ENCODE results near the gene R3HDM4.

Gene R3HDM4

DNA sequence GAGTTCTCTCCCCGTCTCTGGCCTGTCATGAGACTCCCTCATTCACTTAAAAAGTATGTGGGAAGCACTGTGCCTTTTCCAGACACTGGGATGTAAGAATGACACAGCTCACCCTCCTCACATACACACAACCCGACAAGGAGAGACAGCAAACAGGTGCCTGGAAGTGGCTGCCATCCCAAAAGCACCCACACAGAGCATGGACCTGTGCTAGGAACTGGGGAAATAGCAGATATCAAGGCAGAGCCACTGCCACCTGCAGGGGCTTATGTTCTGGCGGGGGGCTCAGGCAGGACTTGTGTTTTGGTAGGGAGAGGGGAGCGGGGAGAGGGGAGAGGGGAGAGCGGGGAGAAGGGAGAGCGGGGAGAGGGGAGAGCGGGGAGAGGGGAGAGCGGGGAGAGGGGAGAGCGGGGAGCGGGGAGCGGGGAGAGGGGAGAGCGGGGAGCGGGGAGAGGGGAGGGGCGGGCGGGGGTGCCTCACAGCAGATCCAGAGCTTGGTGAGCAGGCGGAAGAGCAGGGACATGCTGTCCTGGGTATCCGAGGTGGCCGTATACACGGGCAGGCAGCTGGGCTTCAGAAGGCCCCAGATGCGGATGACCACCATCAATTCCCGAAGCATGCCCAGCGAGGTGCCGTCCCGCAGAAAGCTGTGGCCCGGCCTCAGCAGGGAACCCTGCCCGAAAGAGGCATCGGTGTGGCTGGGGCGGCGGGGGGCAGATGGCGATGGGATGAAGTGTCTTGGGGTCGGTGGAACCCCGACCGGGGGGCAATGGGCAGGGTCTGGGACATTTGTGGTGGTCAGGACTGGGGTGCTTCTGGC lies 41.4 kb downstream of the R3HDM4 start:
- no peak for DNase-seq (ENCODE audit: low spot score)
- TF ChIP-seq, protein P1, sequence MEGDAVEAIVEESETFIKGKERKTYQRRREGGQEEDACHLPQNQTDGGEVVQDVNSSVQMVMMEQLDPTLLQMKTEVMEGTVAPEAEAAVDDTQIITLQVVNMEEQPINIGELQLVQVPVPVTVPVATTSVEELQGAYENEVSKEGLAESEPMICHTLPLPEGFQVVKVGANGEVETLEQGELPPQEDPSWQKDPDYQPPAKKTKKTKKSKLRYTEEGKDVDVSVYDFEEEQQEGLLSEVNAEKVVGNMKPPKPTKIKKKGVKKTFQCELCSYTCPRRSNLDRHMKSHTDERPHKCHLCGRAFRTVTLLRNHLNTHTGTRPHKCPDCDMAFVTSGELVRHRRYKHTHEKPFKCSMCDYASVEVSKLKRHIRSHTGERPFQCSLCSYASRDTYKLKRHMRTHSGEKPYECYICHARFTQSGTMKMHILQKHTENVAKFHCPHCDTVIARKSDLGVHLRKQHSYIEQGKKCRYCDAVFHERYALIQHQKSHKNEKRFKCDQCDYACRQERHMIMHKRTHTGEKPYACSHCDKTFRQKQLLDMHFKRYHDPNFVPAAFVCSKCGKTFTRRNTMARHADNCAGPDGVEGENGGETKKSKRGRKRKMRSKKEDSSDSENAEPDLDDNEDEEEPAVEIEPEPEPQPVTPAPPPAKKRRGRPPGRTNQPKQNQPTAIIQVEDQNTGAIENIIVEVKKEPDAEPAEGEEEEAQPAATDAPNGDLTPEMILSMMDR (IDR thresholded peaks at IDR 0.05; ENCODE audit: extremely low read depth, missing control alignments), result no peak

DNA sequence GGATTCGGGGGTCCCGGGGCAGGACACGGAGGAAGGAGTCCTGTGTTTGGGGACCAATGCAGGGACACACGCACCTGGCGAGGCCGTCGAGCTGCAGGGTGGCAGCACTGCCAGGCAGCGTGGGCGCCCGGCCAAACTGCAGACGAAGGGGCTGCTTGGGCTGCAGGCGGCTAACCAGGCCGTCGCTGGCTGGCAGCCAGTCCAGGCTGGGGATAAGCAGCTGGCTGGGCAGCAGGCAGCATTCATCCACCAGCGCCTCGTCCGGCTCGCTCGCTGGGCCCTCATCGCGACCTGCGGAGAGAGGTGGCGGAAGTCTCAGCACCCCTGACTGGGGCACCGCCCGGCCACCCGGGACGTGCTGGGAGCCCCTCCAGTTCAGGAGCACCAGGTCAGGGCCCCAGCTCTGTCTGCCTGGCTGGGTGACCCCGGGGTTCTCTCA lies 42.0 kb downstream of the R3HDM4 start:
- TF ChIP-seq, protein P1 (IDR thresholded peaks at IDR 0.05; ENCODE audit: extremely low read depth, missing control alignments), result no peak
- DNase-seq (ENCODE audit: low spot score), result no peak

DNA sequence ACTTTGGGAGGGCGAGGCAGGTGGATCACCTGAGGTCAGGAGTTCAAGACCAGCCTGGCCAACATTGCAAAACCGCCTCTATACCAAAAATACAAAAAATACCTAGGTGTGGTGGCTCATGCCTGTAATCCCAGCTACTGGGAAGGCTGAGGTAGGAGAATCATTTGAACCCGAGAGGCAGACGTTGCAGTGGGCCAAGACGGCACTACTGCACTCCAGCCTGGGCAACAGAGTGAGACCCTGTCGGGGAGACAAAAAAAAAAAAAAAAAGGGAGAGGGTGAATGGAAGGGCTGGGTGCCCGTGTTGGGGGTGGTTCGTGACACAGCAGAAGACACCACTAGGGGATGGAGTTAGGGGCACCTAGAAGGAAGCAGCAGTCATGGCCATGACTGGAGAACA lies 42.7 kb downstream of the R3HDM4 start:
- TF ChIP-seq, protein P1 (IDR thresholded peaks at IDR 0.05; ENCODE audit: extremely low read depth, missing control alignments), result no peak
- no peak for DNase-seq (ENCODE audit: low spot score)

DNA sequence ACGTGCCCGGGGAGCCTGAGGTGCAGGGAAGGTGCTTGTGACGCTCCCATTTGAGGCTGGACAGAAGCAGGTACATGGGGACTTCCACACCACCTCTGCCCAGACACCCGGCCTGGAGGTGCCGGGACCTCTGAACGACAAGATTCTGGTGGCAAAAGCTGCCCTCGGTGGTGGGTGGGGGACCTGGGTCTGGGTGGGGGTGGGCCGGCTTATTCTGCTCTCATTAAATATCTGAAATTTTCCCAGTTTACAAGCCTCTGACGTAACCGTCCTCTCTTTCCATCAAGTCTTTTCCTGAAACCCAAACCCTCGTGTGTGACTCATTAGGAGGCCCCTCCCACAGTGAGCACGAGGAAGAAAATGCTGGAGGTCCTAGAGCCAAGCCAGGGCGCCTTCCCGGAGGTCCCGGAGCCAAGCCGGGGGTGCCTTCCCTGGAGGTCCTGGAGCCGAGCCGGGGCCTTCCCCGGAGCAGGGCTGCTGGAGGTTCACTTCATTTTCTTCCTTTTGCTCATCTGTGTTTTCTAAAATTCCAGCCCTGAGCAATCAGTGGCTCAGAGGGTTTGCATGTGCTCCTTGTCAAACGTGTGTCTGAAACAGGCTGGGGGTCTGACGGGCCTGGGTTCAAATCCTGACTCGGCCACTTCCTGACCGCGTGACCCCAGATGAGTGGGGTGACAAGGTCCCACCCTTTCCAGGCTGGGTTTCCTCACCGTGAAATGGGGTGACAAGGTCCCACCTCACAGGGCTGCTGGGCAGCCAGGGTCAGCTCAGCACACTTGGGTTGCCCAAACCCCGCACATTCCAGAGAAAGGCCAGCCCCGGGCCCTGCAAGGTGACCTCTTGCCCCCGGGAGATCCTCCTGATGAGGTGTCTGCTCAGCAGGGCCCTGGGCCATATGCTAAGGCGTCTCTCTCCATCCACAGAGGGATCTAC lies 43.5 kb downstream of the R3HDM4 start:
- TF ChIP-seq, protein P1 (IDR thresholded peaks at IDR 0.05; ENCODE audit: extremely low read depth, missing control alignments), result no peak
- no peak for DNase-seq (ENCODE audit: low spot score)

DNA sequence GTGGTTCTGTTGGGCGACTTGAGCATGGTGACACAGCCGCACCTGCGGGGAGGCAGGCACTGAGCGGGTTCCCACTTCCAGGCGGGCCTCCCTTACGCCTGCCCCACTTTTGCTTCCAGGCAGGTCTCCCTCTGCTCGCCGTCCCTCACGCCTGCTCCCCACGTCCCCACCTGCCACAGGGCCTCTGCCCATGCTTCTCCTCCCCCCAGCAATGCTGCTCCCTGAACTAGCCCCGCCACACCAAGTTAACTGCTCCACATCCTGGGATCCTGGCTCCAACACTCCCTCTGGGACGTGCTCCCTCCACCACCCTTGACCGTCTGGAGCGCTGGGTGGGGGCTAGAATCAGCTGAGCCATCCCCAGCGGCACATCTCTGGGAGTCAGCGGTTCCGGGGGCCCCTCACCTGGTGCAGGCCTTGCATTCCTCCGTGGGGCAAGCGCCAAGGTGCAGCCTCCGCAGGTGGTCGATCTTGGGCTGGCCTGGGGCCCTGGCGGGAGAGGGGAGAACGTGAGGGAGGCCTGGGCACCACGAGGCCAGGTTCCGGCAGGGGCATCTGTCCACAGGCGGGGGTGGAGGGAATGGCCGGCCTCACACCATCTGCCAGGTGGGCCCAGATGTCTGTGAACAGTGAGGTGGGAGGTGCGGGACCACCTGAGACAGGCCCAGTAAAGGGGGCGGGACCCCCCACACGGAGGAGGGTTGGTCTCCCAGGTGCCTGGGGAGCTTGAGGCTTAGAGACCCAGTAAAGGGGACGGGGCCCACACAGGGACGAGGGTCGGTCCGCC lies 44.4 kb downstream of the R3HDM4 start:
- TF ChIP-seq, protein P1 (IDR thresholded peaks at IDR 0.05; ENCODE audit: extremely low read depth, missing control alignments), result no peak
- no peak for DNase-seq (ENCODE audit: low spot score)

DNA sequence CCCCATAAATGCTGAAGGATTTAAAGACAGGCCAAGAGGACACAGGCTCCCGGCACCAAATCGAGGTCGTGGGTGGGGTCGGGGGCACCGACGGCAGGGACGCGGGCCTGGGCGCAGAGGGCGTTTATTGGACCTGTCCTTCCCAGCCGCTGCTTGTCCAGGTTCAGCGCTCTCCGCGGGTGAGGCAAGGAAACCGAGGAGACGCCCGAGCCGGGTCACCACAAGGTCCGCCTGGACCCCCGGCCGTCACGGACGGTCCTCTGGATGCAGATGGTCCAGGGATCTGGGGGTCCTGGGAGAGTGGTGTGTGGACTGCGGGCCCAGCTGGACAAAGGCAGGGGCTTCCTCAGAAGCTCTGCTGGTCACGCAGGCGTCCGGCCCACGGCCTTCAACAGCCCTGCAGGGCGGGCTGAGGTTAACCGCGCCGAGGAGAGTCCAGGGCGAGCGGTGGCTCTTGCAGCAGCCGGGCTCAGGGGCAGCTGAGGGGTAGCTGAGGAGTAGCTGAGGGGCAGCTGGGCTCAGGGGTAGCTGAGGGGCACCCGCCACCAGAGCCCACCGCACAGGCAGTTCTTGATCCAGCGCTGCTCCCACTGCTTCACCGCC lies 45.1 kb downstream of the R3HDM4 start:
- TF ChIP-seq, protein P1 (IDR thresholded peaks at IDR 0.05; ENCODE audit: extremely low read depth, missing control alignments), result no peak
- DNase-seq (ENCODE audit: low spot score), result no peak

All from GM20000 (cell line).